NT2/D1 (cell line): ENCODE data around the gene SCN8A.

Experiments
- SUZ12 ChIP-seq: IDR thresholded peaks from 2 replicates; pipeline ENCODE4 v1.6.1; 2011; ENCODE audit not compliant: insufficient read length, insufficient read depth; ENCODE audit errors: extremely low read depth
- ZNF274 ChIP-seq: IDR thresholded peaks from 2 replicates; pipeline ENCODE4 v1.6.1; 2011; ENCODE audit warnings: mild to moderate bottlenecking, low read depth, low read length

- no peak for TF ChIP-seq SUZ12
- no peak for TF ChIP-seq ZNF274
Observed at GRCh38 chr12:51839310-51839947, 248.4 kb downstream of the SCN8A start.
